T-helper 17 cell (primary cell): ENCODE results near the gene MRPL14. TPM values are rescaled to one million over a fixed set of nuclear protein-coding genes. Genes with fewer than 3 reads are reported as not detected.
"Not testable (repeated sequence)": the region's sequence is repeated elsewhere in the genome, so short reads cannot be mapped to it uniquely, and the experiment has no call there.

Experiments
- ATAC-seq: fragments of 150-1000 bp; cut with Tn5 transposase; 2 replicates; pipeline ENCODE4 v1.10.0; 2021; ENCODE audit warnings: mild to moderate bottlenecking, moderate library complexity
- DNase-seq, 3 donors: peaks; one replicate each; pipeline versions ENCODE4 v3.0.0 to v3.0.0-alpha.2; 2020 to 2021
- H3K9me3 ChIP-seq: one replicate; pipeline ENCODE4 v1.7.0; 2013; ENCODE audit warnings: low read length, mild to moderate bottlenecking; ENCODE audit not compliant: control insufficient read depth, poor library complexity, severe bottlenecking
- H3K27ac Mint-ChIP-seq: one replicate; pipeline ENCODE4 v1.8.0; 2022; ENCODE audit warnings: mild to moderate bottlenecking, moderate library complexity, mixed read lengths
- H3K27me3 Mint-ChIP-seq: one replicate; pipeline ENCODE4 v1.8.0; 2022; ENCODE audit warnings: mixed read lengths
- H3K36me3 Mint-ChIP-seq: one replicate; pipeline ENCODE4 v1.8.0; 2022; ENCODE audit warnings: low read depth, mixed read lengths
- H3K4me1 Mint-ChIP-seq: one replicate; pipeline ENCODE4 v1.8.0; 2022; ENCODE audit warnings: mild to moderate bottlenecking, mixed read lengths
- H3K4me3 Mint-ChIP-seq: one replicate; pipeline ENCODE4 v1.8.0; 2022; ENCODE audit warnings: mild to moderate bottlenecking, moderate library complexity, mixed read lengths
- total RNA-seq, 4 donors: library from RNA in 2 of 4; stranded (reverse) in 2 of 4; gene quantifications; one replicate each; pipeline ENCODE4 v1.2.3 and lab custom pipeline; 2022 to 2026

Gene MRPL14
- total RNA-seq, 2 donors from 2014 or later, result 13.2 to 13.7 TPM

GRCh38 chr6:44144536-44144935, 17.3 kb upstream of the MRPL14 start:
- not testable (repeated sequence) for H3K27me3 Mint-ChIP-seq, DNase-seq, ATAC-seq, H3K4me1 Mint-ChIP-seq, H3K9me3 ChIP-seq, H3K4me3 Mint-ChIP-seq
- Mint-ChIP-seq H3K36me3 (peaks cover 12% of the 10 kb centered on the region), H3K27ac (peak overlapping the region; percentile 29)

- Mint-ChIP-seq H3K4me3 (no peak overlapping the region), H3K27me3 (no peaks in the 10 kb centered on the region), H3K27ac (peak overlapping the region; percentile 65), H3K4me1 (peaks cover 10% of the 10 kb centered on the region), H3K36me3 (peaks cover 7% of the 10 kb centered on the region)
- no peaks in the 10 kb centered on the region for H3K9me3 ChIP-seq
- no peak for DNase-seq
- no peak for ATAC-seq
Measured at GRCh38 chr6:44143731-44144130, 16.5 kb upstream of the MRPL14 start.

- H3K4me1 Mint-ChIP-seq, result peaks cover 9% of the 10 kb centered on the region
- no peak for DNase-seq
- no peaks in the 10 kb centered on the region for H3K9me3 ChIP-seq
- peak overlapping the region; percentile 65 for H3K27ac Mint-ChIP-seq
- no peaks in the 10 kb centered on the region for H3K27me3 Mint-ChIP-seq
- peaks cover 5% of the 10 kb centered on the region for H3K36me3 Mint-ChIP-seq
- H3K4me3 Mint-ChIP-seq, result no peak overlapping the region
- no peak for ATAC-seq
Measured at GRCh38 chr6:44142835-44143234, 15.6 kb upstream of the MRPL14 start.

- H3K9me3 ChIP-seq, result no peaks in the 10 kb centered on the region
- H3K27me3 Mint-ChIP-seq, result no peaks in the 10 kb centered on the region
- peak overlapping the region; percentile 37 for H3K27ac Mint-ChIP-seq
- H3K36me3 Mint-ChIP-seq, result peaks cover 8% of the 10 kb centered on the region
- peaks cover 17% of the 10 kb centered on the region for H3K4me1 Mint-ChIP-seq
- no peak overlapping the region for H3K4me3 Mint-ChIP-seq
- ATAC-seq (no peak), DNase-seq (no peak)
Measured at GRCh38 chr6:44139351-44139743, 12.1 kb upstream of the MRPL14 start.

- Mint-ChIP-seq H3K27me3 (no peaks in the 10 kb centered on the region), H3K27ac (peak overlapping the region; percentile 37), H3K36me3 (peaks cover 8% of the 10 kb centered on the region), H3K4me1 (peaks cover 17% of the 10 kb centered on the region), H3K4me3 (peak overlapping the region; percentile 59)
- DNase-seq (no peak), ATAC-seq (no peak)
- no peaks in the 10 kb centered on the region for H3K9me3 ChIP-seq
Measured at GRCh38 chr6:44138717-44139350, 11.6 kb upstream of the MRPL14 start.

GRCh38 chr6:44135875-44136274, 8.6 kb upstream of the MRPL14 start:
- Mint-ChIP-seq H3K4me1 (peaks cover 27% of the 10 kb centered on the region), H3K27me3 (no peaks in the 10 kb centered on the region), H3K4me3 (peak overlapping the region; percentile 7), H3K36me3 (peaks cover 6% of the 10 kb centered on the region), H3K27ac (peak overlapping the region; percentile 90)
- DNase-seq, result no peak
- ATAC-seq, result no peak
- no peaks in the 10 kb centered on the region for H3K9me3 ChIP-seq

- peak overlapping the region; percentile 57 for H3K4me3 Mint-ChIP-seq
- peak overlapping the region; percentile 90 for H3K27ac Mint-ChIP-seq
- no peak for DNase-seq
- peaks cover 24% of the 10 kb centered on the region for H3K4me1 Mint-ChIP-seq
- no peaks in the 10 kb centered on the region for H3K27me3 Mint-ChIP-seq
- H3K9me3 ChIP-seq, result no peaks in the 10 kb centered on the region
- ATAC-seq, result no peak
- peaks cover 2% of the 10 kb centered on the region for H3K36me3 Mint-ChIP-seq
Measured at GRCh38 chr6:44135173-44135758, 8.0 kb upstream of the MRPL14 start.

GRCh38 chr6:44133981-44134711, 6.9 kb upstream of the MRPL14 start:
- peaks cover 23% of the 10 kb centered on the region for H3K4me1 Mint-ChIP-seq
- no peak for DNase-seq
- no peaks in the 10 kb centered on the region for H3K27me3 Mint-ChIP-seq
- no peak overlapping the region for H3K27ac Mint-ChIP-seq
- H3K4me3 Mint-ChIP-seq, result no peak overlapping the region
- H3K36me3 Mint-ChIP-seq, result peaks cover 2% of the 10 kb centered on the region
- no peaks in the 10 kb centered on the region for H3K9me3 ChIP-seq
- ATAC-seq, result no peak

GRCh38 chr6:44133003-44133931, 6.0 kb upstream of the MRPL14 start:
- ATAC-seq, result no peak

GRCh38 chr6:44132476-44132875, 5.2 kb upstream of the MRPL14 start:
- Mint-ChIP-seq H3K4me3 (no peak overlapping the region), H3K27me3 (no peaks in the 10 kb centered on the region), H3K27ac (no peak overlapping the region), H3K36me3 (peaks cover 2% of the 10 kb centered on the region), H3K4me1 (peaks cover 23% of the 10 kb centered on the region)
- ATAC-seq (no peak), DNase-seq (no peak)
- H3K9me3 ChIP-seq, result no peaks in the 10 kb centered on the region

More at GRCh38 chr6:44133003-44133931, 6.0 kb upstream of the MRPL14 start:
- DNase-seq, result no peak
- H3K27ac Mint-ChIP-seq, result no peak overlapping the region
- no peaks in the 10 kb centered on the region for H3K27me3 Mint-ChIP-seq
- H3K36me3 Mint-ChIP-seq, result peaks cover 2% of the 10 kb centered on the region
- no peaks in the 10 kb centered on the region for H3K9me3 ChIP-seq
- H3K4me1 Mint-ChIP-seq, result peaks cover 22% of the 10 kb centered on the region
- H3K4me3 Mint-ChIP-seq, result no peak overlapping the region

- Mint-ChIP-seq H3K27ac (no peak overlapping the region), H3K27me3 (no peaks in the 10 kb centered on the region), H3K4me3 (peak overlapping the region; percentile 21), H3K4me1 (peaks cover 23% of the 10 kb centered on the region), H3K36me3 (peaks cover 2% of the 10 kb centered on the region)
- H3K9me3 ChIP-seq, result no peaks in the 10 kb centered on the region
- no peak for DNase-seq
- no peak for ATAC-seq
Measured at GRCh38 chr6:44131892-44132291, 4.6 kb upstream of the MRPL14 start.

- Mint-ChIP-seq H3K27me3 (no peaks in the 10 kb centered on the region), H3K4me3 (no peak overlapping the region), H3K27ac (peak overlapping the region; percentile 34), H3K4me1 (peaks cover 30% of the 10 kb centered on the region), H3K36me3 (peaks cover 3% of the 10 kb centered on the region)
- no peak for ATAC-seq
- no peaks in the 10 kb centered on the region for H3K9me3 ChIP-seq
- DNase-seq, result no peak
Measured at GRCh38 chr6:44129841-44130322, 2.6 kb upstream of the MRPL14 start.
